ENCODE data around the gene RPS17.

Gene RPS17

DNA sequence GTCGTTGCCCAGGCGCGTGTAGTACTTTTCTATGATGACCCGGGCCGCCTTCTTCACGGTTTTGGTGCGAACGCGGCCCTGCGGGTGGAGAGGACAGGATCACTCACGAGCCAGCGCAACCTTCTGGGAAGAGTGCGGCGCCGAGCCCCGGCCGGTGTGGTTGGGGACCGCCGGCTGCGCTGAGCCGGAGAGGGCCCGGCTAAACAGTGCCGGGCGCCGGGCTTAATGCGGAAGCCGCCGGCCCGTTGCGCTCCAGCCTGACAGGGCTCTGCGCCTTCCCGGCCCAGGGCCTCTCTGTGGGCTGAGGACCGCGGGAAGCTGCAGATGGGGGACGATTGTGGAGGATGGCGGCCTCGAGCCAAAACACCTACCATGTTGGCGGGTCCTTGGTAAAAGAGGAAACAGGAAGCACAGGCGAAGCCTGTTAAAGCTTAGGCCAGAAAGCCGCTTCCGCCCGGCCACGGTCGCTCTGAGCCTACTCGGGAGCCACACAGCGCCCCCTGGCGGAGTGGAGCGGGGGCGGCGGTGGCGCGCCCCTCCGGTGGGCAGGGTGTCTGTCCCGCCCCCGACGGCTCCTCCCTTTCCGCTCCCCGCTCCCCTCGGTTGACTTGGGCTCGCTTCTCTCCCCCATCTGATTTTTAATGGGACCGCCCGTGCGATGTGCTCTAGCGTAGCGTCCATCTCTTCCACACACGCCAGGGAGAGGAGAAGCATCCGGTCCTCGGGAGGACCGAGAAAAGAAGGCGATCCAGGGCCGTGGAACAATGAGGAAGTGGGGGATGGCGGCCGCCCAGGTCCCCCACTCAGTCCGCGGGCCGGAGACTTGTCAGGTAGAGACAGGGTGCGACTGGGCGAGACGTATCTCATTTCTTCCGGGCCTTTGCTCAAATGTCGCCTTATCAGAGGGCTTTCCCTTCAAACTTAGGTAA is at the start of gene RPS17:
Gene RPS17 (minus strand): TSS at position 403 of the 929 bp plus-strand sequence. CDS start 29 bp downstream, at position 374.
- no peak for DNase-seq

DNA sequence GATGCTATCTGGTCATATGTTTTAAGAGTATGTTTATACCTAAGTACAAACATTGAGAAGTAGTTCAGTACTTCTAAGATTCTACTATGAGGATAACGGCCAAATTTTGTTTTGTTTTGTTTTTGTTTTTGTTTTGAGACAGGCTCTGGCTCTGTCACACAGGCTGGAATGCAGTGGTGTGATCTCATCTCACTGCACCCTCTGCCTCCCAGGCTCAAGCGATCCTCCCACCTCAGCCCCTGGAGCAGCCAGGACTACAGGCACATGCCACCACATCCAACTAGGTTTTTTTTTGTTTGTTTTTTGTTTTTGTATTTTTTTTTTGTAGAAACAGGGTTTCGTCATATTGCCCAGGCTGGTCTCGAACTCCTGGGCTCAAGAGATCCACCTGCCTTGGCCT is 47.5 kb upstream of the RPS17 start:
- DNase-seq = no peak

DNA sequence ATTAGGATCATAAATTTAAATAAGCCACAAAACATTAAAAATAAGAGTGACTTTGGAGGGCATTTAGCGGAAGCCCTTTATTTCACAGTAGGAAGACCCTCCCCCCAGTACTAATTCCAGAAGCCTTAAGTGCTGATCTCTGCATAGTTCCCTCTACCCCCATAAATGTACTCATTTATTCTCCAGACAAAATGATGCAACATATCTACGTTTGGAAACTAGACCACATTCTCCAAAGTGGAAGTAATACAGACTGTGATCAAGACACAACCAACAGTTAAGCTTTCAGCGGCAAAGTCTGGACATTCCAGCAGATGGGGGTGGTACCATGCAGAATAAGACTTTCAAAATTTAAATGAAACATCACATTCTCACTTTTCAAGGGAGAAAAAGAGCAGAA is 44.8 kb upstream of the RPS17 start:
- no peak for DNase-seq

DNA sequence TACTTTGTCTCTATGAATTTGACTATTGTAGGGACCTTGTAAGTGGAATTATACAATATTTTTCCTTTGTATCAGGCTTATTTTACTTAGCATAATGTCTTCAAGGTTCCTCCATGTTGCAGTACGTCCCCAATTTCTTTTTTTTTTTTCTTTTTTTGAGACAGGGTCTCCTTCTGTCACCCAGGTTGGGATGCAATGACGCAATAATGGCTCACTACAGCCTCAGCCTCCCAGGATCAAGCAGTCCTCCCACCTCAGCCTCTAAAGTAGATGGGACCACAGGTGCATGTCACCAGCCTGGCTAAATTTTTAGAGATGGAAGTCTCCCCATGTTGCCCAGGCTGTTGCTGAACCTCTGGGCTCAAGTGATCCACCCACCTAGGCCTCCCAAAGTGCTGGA is 40.5 kb upstream of the RPS17 start:
- no peak for DNase-seq

DNA sequence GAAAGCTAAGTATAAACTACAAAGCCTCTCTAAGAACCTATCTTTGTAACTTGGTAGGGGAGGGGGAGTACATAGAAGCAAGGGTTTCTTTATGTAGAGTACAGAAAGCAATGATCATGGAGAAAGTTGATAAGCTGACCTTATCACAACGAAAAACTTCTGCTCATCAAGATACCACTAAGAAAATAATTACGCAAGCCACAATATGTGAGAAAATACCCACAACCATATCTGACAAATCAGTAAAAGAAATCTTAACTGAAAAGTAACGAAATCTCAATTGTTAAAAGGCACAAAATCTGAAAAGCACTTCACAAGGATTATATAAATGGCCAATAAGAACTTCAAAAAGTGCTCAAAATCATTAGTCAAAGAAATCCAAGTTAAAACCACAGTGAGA is 35.1 kb upstream of the RPS17 start:
- no peak for DNase-seq

DNA sequence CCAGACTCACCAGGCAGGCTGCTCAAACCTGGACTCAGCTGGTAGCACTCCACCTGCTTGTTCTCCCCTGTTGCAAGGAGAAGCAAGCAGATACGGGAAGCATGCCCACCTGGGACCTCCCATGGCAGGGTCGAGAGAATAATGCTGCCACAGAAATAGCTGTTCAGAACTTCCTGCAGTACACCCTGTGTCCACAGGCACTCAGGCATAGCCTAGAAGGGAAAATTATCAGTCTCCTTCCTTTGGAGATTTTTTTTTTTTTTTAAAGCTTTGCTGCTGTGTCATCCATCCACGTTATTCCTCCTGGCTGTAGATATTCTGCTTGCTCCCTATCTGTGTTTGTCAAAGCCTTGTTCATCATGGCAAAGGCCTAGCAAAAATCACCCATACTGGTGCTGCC is 32.7 kb upstream of the RPS17 start:
- DNase-seq = no peak

DNA sequence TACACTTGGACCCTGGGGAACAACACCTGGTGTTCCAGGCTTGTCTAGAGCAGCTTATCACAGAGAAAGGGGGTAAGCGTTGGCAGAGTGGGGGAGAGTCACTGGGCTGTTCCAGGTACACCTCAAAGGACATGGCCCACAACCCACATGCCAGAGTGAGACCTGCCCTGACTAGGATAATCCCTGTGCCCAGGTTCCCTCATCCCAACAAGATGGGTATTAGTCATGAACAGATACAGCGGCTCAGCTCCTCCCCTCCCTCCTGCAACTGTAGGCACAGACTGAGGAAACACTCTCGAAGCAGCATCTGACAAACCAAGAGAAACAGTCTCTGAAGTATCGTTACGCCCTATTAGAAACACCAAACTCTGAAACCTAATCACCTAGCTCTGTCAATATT is 32.1 kb upstream of the RPS17 start:
- DNase-seq = no peak

DNA sequence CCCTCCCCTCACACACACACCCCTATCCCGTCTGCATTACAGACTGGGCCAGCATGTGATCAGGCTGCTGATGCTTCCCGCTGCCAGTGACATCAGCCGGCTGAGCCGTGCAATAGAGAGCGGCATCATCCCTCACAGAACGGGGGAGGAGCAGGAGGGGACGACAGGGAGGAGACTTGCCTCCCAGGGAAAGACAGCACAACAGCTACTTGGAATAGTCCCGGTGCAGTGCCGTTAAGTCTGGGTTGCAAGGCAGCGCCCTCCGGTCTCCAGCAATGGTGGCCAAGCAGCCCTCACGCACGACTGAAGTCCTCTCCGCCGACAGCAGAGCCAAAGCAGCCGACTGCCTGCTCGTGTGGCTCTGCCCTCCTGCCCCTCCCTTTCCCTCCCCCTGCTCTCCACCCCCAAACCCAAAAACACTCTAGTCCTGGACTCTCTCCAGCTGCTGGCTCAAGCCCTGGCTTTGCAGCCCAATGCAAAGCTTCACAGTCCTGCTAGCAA is 31.5 kb upstream of the RPS17 start:
- peak; percentile 40 for DNase-seq

DNA sequence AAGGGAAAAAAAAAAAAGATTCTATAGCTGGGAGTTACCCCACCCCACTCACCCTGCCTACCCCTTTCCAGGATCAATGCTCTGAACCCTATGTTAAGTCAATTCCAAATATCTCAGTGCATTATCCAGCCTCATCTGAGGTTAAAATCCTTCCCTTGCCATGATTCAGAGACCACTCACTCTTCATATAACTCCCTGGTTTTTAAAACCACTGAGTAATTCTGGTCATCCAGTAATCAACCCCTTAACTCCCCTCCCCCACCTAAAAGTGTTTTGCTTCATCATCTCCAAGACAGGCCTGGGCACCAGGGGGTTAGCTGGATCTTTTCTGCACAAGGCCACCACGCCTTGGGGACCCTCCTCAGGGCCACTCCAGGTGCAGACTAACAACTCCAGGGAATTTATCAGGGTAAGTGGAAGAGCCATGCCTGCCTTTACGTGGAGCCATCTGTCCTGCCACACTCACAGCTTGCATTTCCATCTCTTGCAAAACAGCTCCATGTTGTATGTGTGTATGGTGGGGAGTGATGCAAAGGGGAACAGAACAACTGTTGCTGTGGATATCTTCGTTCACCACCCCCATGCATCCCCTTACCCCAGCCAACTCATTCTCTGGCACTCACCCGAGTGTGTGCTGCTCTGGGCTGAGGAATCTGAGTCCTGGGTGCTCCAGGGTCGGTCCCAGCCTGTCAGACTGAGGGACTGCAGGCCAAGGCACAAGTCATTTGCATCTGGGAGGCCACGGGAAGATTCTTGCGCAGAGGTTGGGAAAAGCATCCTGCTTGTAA is 30.7 kb upstream of the RPS17 start:
- no peak for DNase-seq

DNA sequence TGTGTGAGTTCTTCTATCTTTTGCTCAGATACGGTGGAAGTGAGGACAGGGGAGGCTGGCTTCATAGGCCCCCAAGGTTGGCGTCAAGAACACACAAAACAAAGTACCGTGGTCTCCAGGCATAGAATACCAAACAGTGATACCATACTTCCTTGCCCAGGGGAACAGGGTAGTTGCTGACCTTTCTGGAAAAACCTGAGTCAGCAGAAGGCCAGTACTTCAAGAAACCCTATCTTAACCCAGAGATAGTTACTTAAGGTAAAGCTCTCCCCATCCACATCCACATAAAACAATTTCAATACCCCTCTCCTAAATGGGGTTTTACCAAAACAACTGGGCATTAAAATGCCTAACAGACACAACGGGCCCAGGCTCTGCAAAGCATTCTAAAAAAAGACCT is 29.6 kb upstream of the RPS17 start:
- DNase-seq = no peak

DNA sequence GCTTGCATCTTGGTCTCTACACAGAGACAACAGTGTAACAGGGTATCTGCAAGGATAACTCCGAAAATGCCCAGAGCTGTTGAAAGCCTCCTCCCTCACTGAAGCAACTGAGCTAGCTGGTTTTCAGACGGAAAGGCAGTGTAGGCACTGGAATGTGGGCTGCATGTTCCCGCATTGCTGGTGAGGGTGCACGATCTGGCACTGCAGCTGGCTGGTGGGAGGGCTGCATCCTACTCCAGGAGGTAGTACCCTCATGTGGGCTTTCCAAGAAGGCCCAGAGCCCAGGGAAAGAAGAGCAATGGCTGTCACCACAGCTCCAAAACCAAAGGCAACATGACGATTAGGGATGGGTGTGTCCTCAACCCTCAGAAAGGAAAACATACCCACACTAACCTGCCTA is 28.7 kb upstream of the RPS17 start:
- no peak for DNase-seq

DNA sequence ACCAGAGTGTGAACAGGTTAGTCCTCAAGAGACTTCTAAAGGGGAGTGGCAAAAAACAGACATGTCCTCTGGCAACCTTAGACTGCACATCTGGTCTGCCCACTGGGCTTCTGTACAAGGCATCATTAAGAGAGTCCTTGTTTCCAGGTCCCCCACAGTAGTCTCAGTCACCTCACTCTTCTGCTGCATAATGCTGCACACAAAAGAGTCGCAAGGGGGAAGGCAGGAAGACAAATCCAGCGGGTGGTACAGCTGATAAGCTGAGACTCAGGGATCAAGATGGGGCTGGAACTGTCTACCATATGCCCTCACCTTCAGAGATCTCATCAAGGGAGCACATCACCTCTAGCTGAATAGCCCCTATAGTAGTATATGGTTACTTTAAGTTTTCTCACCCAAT is 27.4 kb upstream of the RPS17 start:
- DNase-seq = no peak

DNA sequence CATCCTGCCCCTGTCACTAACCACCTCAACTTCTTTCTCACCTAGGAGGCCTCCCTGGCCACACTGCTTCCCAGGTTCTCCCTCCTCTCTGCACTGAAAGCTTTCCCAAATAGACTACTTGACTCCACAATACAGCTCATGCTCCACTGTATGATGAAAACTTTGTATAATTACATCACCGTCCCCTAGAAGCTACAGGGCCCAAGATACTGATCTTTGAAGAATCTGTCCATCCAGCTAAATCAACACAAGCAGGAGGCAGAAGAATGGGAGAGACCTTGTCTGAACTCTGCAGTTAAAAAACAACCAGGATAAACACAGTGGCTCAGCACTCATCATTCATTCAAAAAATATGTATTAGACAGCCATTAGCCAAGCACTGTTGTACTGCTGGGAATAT is 26.4 kb upstream of the RPS17 start:
- DNase-seq = no peak

DNA sequence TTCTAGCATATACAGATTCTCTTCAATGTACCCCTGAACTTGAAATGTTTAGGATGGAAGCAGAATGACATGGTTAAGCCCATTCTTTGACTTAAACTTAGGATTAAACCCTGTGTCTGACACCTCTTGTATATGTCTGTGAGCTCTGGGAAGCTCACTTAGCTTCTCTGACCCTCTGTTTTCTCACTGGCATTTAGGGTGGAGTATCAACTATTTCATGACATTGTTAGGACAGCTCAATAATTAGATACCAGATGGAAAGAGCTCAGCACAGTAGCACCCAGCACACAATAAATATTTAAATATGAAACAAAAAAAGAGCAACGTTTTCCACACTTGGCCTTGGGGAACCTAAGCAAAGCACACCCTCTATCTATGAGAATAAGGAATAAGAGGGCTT is 18.2 kb upstream of the RPS17 start:
- DNase-seq = no peak

DNA sequence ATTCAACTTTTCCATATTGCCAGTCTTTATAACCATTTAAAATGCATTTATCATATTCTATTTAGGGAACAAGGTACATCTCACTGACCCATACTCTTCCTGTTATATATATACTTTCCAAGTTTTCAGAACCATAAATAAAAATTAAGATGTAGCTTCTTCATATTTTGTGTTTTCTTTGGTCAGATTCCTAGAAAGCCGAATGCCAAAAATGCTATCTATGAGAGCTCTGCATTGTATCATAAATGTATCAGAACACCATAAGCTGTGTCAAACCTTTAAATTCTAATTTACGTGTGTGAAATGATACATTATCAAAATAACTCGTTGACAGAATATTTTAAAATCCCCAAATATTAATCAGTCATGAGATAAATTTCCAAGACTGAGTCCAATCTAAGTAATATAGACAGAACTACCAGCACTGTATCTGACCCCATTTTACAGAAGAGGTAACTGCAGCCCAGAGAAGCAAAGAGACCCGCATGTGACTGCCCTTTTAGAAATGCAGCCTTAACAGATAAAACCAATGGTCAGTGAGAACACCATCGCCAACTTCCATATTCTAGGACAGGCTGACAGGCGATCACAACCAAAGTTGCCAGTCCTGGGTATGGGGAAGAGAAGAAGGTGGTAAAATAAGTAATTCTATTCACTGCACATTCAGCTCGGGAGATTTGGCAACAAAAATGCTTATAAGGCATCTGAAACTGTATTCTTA is 16.2 kb upstream of the RPS17 start:
- DNase-seq = no peak

DNA sequence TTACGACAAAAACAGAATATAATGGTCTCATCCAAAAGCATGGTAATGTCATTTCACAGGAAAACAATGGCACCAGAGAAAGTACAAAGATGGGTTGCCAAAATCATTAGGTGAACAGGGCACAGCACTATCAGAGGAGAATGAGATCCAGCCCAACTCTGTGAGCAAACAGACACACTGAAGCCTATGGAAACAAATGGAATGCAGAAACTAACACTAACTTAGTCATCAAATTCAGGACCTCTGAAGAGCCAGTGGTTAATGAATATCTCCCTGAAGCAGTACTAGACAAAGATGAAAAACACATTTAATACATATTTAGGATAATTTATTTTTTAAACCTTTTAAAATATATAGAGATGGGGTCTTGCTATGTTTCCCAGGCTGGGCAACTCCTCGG is 14.6 kb upstream of the RPS17 start:
- DNase-seq = no peak

DNA sequence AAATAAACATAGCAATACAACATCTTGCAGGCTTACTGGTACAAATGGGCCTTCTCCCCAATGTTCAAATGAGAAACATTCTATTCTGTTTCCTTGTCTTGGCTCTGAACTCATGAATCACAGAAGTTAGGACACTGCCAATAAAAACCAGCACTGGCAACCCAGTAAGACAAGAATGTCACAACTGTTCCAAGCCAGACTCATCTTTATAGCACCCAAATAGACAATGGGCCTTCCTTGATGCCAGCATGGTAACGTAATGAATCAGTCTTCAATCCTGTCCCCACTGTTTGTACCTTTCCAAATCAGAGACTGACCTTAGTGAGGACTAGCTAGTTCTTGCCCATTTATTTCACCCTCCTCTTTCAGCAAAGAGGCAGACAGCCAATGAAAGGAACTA is 14.1 kb upstream of the RPS17 start:
- no peak for DNase-seq

DNA sequence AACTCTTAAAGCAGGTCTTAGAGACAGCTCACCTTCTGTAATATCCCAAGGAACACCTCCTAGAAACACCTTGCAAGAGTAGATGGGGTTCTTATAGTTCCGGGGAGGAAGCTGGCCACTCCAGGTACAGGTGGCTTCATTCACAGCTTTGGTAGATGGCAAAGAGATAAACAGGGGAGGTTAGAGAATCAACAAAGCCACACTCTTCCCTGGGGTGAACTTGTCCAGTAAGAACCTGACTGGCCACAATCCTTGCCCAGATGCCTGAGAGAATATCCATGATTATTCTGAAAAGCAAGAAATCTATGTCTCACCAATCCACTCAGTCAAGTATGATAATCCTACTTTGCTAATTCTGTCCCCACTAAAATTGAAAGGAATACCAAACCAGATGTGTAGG is 13.6 kb upstream of the RPS17 start:
- no peak for DNase-seq

DNA sequence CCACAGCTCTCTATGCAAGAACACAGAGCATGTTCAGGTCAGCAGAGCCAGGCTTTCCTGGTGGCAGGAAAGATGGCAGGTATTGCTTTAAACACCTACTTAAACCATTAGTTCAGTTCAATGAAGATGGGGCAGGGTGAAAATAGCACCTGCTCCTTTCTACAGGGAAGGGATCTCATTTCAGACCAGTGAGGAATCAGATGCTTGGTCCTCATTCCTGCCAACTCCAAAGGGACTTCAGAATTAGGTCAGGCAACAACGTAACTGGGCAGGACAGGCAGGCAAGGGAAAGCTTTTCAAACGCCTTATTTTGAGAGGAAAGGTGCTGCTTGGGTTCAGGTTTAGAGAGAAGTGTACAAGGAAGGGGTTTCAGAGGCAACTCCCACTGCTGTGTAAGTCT is 12.6 kb upstream of the RPS17 start:
- DNase-seq = no peak

DNA sequence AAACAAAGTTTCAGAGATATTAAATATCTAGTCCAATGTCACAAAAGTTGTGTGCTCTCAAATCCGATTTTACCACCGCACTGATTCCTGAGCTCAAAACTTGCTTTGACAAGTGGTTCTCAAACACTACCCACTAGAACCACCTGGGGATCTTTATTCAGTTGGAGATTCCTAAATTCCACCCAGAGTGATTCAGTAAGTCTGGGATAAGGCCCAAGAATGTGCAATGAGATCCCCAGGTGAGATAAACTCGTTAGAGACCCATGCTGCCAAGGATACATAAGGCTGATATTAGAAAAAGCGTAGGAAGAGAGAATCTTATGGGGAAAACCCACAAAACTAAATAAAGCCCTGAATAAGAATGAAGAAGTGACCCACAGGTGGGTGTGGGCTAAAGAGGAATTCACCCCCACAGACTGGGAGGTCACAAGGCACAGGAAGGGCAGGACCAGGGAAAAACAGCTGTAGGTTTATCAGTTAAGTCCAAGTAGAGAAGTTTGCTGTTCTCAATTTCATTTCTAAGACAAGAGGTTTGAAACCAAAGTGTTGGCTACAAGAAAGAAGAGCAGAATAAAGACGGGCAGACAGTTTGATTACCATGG is 11.5 kb upstream of the RPS17 start:
- no peak for DNase-seq

DNA sequence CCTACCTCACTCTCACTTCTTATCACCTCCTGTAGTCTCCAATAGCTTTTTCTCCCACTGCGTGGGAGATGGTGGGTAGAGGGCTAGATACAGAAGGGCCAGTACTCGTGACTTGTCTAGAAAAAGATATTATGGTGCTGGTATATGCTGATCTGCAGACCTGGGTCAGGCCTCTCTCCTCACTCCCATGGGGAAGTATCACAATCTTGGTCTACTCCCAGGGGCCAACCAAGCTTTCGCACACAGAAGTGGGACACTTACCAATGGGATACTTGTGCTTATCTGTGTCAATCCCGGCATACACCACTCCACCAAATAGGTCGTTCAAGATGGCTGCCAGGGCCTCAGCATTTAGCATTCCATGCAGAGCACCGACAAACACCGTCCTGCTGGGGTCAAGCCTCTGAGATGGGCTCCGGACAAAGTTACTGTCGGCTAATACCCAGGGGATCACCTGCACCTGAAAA is 9.0 kb upstream of the RPS17 start:
- DNase-seq = no peak

DNA sequence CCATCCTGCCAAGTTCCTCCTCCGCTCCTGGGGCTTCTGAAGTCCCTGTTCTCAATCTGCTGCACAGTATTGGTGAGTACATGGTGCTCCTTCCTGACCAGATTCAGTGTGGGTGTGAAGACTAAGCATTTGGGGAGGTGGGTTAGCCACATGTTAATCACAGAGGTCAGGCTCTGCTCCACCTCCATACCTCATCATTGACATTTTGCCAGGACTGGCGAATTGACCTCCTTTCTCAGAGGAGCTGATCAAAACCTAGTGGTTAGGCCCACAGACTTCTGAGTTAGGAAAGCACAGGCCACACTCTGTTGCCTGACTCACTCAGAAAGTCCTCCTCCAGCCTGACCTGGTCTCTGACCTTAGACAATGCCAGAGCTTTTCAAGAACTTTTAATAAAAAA is 8.4 kb upstream of the RPS17 start:
- DNase-seq = no peak

DNA sequence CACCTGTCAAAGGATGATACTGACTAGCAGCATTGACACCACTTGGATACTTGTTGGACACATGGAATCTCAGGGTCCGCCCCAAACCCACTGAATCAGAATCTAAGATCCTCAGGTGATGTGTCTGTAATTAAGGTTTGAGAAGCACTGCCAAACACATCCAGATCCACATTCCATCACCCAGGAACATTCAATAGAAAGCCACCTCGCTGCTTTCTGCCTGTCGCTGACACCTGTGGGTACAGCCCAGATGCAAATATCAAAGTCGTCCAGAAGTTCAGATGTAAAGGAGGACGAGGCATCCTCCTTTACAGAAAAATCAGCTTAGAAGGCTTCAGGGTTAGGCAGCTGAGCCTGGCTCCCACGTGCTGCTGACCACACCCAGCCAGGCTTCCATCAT is 5.2 kb upstream of the RPS17 start:
- no peak for DNase-seq

Data from NCI-H1105 treated with DMSO at 0.1 percent for 48 hours (cell line).